GM18517 (cell line): Measurements from ENCODE around the gene LRRC43.
"Not testable (repeated sequence)": the region's sequence is repeated elsewhere in the genome, so short reads cannot be mapped to it uniquely, and the experiment has no call there.

Source experiments
- ATAC-seq: cut with Tn5 transposase; IDR thresholded peaks from one replicate; pipeline ENCODE4 v1.9.1; 2021; ENCODE audit warnings: mild to moderate bottlenecking, moderate library complexity; ENCODE audit not compliant: unreplicated experiment

Gene LRRC43

DNA sequence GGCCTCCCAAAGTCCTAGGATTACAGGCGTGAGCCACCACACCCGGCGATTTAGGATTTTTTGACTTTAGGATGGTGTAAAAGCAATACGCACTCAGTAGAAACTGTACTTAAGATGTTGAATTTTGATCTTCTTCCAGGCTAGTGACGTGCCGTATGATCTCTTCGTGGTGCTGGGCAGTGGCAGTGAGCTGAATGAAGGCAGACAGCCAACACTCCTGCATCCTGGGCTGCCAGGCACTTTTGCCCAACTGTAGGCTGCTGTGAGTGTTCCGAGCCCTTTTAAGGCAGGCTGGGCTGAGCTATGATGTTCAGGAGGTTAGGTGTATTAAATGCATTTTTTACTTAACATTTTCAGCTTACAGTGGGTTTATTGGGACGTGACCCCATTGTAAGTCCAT, 30.2 kb upstream of the LRRC43 start:
- no peak for ATAC-seq

DNA sequence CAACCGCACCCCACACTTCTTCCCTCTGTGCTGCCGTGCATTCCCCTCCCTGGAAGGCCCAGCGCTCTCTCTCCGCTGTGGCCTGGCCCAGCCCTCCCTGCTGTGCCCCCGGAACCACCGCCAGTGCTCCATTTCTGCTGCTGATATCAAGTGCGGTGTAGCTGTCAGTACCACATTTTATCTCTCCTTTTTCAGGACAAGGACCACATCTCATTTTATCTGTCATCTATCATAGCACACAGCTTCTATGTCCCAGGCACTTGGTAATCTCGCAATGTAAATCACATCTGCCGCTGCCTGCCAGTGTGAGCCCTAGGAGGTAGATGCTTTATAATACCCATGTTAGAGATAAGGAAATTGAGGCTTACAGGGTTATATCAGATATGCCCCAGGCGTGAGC, 27.2 kb upstream of the LRRC43 start:
- ATAC-seq: no peak

DNA sequence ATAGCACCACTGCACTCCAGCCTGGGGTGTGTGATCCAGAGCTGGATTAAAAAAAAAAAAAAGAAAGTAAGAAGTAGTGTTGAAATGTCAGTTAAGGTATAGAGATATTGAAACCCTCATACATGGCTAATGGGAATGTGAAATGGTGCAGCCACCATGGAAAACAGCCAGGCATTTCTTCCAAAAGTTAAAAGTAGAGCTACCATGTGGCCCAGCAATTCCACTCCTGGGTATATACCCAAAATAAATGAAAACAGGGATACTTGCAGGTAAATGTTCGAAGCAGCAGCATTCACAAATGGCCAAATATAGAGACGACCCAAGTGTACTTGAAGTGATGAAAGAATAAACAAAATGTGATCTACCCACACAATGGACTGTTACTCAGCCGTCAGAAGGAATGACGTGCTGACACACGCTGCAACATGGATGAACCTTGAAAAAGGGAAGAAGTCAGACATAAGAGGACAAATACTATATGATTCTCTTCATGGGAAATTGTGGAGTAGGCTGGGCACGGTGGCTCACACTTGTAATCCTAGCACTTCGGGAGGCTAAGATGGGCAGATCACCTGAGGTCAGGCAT, 24.1 kb upstream of the LRRC43 start:
- no peak for ATAC-seq

GRCh38 chr12:122159882-122160281, 23.0 kb upstream of the LRRC43 start:
- no peak for ATAC-seq

- ATAC-seq: no peak
Observed at GRCh38 chr12:122160761-122161160, 22.2 kb upstream of the LRRC43 start.

DNA sequence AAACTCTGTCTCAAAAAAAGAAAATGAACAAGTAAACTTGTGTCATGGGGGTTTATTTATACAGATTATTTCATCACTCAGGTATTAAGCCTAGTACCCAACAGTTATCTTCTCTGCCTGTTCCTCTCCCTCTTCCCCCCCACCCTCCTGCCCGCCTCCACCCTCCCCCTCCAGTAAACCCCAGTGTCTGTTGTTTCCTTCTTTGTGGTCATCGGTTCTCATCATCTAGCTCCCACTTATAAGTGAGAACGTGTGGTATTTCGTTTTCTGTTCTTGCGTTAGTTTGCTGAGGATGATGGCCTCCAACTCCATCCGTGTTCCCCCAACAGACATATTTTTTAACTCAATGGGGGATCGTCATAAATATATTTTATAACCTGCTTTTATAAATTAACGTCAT, 21.2 kb upstream of the LRRC43 start:
- no peak for ATAC-seq

GRCh38 chr12:122162976-122163375, 19.9 kb upstream of the LRRC43 start:
- ATAC-seq: no peak

DNA sequence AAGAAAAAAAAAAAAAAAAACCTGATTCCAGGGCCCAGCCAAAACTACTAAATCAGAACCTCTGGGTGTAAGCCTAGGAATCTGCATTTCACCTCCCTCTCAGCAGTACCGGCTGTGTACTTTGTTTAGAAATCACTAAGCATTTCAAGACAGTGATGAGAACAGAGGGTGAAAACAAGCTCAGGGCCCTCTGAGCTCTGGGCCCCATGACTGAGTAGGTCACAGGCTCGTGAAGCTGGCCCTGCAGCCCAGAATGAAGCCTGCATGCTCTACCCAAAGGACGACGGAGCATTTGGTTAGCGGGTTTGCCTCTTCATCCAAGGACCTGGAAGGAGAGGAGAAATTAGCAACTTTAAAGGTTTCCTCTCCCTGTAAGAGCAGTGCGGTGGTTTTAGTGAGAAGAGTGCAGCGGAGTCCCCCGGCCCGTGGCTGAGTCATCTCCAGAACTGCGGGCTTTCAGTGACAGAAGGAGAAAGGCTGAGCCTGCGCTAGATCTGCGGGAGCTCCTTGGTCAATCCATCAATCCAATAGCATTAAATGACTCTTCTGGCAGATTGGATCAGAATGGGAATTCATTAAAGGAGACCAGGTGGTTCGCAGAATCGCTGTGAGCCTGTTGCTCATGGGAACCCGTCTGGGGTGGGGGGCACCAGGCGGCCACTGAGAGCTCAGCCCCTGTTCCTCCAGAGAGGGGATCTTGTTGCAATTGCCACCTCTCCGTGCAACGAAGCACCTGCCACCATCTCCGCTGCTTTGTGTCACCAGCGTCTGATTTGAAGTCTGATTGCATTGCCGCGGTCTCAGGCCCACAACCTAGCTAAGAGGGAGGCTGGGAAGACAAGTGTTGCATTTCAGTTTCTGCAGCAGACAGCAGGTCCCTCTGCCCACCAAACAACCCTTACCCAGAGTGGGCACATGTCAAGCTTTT, 16.2 kb upstream of the LRRC43 start:
- no peak for ATAC-seq

- no peak for ATAC-seq
Observed at GRCh38 chr12:122167356-122167925, 15.5 kb upstream of the LRRC43 start.

GRCh38 chr12:122168492-122168891, 14.4 kb upstream of the LRRC43 start:
- ATAC-seq: no peak

DNA sequence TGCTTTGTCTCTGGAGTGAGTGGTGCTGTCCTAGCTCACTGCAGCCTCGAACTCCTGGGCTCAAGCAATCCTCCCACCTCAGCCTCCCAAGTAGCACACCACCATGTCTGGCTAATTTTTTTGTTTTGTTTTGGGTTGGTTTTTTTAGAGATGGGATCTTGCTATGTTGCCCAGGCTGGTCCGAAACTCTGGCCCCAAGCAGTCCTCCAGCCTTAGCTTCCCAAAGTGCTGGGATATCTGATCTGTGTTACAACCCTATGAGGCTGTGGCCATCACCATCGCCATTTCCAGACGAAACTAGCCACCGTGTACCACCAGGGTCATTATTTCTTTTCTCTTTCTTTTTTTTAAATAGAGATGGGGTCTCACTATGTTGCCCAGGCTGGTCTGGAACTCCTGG, 11.5 kb upstream of the LRRC43 start:
- no peak for ATAC-seq

DNA sequence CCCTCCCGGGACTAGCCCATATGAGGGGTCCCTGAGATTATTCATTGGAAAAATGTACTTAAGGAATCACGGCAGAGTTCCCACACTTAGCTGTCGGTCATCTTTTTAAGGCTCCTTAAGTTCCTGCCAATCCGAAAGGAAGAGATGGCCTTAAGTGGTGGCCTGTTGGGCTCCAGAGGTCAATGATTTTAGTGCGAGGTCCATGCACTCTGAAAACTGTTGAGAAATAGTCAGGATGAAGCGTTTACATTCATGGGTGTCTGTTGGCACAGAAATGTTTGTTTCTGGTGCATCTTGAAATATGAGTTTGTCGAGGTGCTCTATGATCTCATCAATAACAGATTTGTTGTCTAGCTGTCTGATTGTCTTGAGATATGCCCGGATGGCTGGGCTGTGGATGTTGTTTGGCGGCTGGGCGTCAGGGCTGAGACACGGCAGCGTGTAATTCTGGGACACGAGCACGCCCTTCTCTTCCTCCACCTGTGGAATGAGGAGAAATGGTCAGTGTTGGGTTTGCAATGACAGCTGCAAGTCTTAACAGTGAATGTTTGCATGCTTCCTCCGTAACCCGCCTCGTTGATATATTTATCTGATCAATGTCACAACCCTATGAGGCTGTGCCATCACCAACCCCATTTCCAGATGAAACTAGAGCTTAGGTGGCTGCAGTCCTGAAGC, 10.5 kb upstream of the LRRC43 start:
- no peak for ATAC-seq

DNA sequence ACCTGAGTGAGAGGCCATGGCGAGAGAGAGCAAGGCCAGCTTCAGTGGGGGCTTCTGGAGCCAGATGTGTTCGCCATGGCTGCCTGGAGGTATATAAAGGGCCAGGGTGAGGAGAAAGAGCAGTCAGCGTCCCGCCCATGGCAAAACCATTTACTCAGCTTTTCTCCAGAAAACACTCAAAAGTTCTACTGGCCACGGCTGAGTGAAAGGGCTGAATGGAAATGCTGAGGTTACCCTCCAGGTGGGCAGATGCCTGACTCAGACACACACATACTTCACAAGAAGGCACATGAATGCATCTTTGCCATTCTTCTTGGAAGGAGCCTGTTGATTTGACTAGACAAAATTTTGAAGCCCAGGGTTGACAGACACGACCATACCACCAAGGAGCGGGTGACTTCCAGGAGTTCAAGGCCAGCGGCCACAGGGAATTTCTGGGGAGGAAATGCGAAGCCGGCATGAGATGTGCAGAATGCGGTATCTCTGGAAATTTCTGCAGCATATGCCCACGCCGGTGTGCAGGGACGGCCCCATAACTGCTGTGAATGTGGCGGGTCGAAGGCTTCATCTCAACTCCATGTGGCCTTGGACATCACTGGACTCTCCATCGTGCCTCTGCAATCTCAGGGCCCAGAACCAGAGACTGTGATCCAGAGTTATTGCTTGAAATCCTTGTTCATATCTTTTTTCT, 8.6 kb upstream of the LRRC43 start, which contains the start of gene IL31:
Gene IL31, minus strand, starts transcription at position 67 of the 691 bp plus-strand sequence. Its CDS starts 49 bp downstream, at position 18.
- ATAC-seq: no peak

DNA sequence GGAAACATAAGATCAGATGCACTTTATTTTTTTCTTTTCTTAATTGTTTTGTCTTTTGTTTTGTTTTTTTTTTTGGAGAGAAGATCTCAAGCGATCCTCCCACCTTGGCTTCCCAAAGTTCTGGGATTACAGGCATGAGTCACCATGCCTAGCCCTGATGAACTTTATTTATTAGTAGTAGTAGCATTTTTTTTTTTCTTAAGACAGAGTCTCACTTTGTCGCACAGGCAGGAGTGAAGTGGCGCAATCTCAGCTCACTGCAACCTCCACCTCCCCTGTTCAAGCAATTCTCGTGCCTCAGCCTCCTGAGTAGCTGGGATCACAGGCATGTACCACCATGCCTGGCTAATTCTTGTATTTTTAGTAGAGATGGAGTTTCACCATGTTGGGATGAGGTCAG, 6.5 kb upstream of the LRRC43 start:
- not testable (repeated sequence) for ATAC-seq

DNA sequence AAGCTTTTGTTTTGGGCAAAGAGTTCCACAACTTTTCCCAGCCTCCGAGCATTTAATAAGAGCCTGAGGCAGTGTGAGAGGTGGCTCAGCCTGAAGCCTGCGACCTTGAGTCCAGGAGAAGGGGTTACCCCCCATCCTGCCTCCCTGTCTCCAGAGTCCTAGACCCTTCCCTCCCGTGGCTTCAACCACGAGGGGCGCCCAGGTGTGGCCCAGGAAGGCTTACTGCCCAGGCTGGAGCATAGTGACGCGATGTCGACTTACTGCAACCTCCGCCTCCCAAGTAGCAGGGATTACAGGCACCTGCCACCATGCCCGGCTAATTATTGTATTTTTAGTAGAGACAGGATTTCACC, 641 bp downstream of the LRRC43 start:
- no peak for ATAC-seq

DNA sequence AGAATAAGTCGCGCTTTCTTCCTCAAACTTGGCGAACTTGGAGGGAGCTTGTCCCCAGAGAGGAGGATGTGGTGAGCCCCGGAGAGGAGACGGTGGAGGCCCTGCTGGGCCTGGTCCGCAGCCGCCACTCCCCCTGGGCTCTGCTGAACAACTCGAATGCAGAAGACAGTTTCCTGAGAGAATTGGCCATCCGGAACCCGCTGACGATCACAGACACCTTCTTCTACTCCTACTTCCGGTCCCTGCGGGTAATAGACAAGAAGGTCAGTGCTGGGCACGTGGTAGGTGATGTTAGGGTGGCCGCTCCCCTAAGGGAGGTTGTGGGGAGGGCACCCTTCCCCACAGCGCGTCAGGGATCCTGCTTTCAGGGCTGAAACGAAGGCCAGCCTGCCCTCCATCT, 1.6 kb downstream of the LRRC43 start:
- no peak for ATAC-seq

GRCh38 chr12:122185079-122185478, 2.2 kb downstream of the LRRC43 start:
- no peak for ATAC-seq

DNA sequence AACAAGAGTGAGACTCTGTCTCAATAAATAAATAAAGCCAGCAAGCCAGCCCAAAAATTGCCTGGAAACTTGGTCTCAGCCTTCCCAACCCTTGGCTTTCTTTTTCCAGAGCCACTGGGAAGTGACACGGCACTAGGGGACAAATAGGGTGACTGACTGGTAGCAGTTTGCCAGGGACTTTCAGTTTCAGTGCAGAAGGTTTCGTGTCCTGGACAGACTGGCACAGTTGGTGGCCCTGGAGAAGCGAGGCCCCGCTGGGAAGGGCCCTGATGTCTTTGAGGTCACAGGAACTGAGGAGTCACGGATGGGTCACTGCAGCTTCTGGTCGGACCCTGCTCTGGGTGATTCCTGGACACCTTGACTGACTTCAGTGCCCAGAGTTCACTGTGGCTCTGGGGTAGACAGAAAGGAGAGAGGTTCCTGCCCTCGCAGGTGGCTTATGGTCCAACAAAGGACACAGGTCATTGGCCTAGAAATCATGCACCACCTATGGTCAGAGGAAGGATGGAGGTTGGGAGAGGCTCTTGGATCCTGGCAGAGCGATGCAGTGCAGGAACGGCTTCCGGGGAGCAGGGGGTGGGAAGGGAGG, 2.7 kb downstream of the LRRC43 start:
- ATAC-seq: no peak

DNA sequence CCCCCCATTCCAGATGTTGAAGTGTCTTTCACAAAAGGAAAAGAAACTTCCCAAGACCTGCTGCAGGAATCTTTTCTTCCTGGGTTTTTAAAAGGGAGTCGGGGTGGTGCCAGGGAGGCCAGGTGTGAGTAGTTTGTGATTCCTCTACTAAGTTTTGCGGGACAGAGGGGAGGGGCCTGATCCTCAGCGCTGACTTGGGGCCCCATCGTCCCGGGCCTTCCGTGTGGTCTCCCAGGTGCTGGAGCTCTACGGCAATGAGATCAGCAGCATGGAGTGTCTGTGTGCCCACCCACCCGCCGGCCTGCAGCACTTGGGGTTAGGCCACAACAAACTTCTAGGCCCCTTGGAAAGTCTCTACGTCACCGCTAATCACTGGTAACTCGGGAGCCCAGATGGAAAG, 4.5 kb downstream of the LRRC43 start:
- no peak for ATAC-seq

GRCh38 chr12:122189626-122190475, 6.9 kb downstream of the LRRC43 start:
- no peak for ATAC-seq
